PFSK-1 (cell line): Measurements from ENCODE around the gene CAMTA1.

Experiments
- FOXP2 ChIP-seq: optimal IDR thresholded peaks from 2 replicates; pipeline ENCODE3; 2011; ENCODE audit warnings: borderline replicate concordance, control low read depth, inconsistent platforms; ENCODE audit not compliant: insufficient read depth; ENCODE audit errors: extremely low read length, extremely low read depth
- POLR2AphosphoS5 ChIP-seq: IDR thresholded peaks from 2 replicates; pipeline ENCODE4 v1.6.1; 2012; ENCODE audit warnings: low read depth, mild to moderate bottlenecking, control low read depth, low read length, moderate library complexity
- REST ChIP-seq, 2 experiments: IDR thresholded peaks; 2 replicates each; pipeline versions ENCODE4 v1.6.1 to v1.8.0; 2011 to 2012; ENCODE audit warnings: low read depth in 2 of 2, low read length in 2 of 2, control low read depth in 1 of 2, inconsistent platforms in 1 of 2, mild to moderate bottlenecking in 1 of 2, moderate library complexity in 1 of 2; ENCODE audit not compliant: insufficient read depth in 1 of 2
- SIN3A ChIP-seq: IDR thresholded peaks from 2 replicates; pipeline ENCODE4 v1.6.1; 2012; ENCODE audit warnings: mild to moderate bottlenecking, low read length, moderate library complexity, borderline replicate concordance; ENCODE audit not compliant: insufficient read depth
- TAF1 ChIP-seq: IDR thresholded peaks from 2 replicates; pipeline ENCODE4 v1.6.1; 2012; ENCODE audit warnings: low read length, control low read depth, borderline replicate concordance; ENCODE audit not compliant: insufficient read depth

CAMTA1 gene

GRCh38 chr1:7442918-7443317 is 657.7 kb downstream of the CAMTA1 start:
- TF ChIP-seq SIN3A, result no peak
- TF ChIP-seq POLR2AphosphoS5, result no peak

GRCh38 chr1:7444363-7444762 is 659.1 kb downstream of the CAMTA1 start:
- no peak for TF ChIP-seq REST (IDR thresholded peaks at IDR 0.05; ENCODE audit: insufficient read depth in 1 of 2, low read depth in 2 of 2, low read length in 2 of 2)
- no peak for TF ChIP-seq POLR2AphosphoS5
- no peak for TF ChIP-seq SIN3A
- no peak for TF ChIP-seq FOXP2
- TF ChIP-seq TAF1, result no peak

DNA sequence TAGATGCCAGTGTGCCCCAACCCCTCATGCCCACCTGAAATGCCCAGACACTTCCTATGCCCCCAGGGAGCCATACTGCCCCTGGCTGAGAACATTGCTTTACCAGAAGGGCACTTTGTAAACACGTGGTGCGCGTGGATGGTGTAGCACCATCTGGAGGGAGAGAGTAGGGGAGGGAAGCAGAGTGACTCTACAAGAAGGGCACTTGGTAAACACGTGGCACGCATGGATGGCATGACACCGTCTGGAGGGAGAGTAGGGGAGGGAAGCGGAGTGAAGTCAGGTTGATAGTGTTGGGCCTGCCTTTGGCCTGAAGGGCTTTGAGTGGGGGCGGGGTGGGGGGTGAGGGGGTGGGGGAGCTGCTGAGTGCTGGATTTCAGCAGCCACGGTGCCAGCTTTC is 661.8 kb downstream of the CAMTA1 start:
- TF ChIP-seq POLR2AphosphoS5 (no peak), SIN3A (no peak), REST (IDR thresholded peaks at IDR 0.05; ENCODE audit: insufficient read depth in 1 of 2, low read depth in 2 of 2, low read length in 2 of 2) (no peak), TAF1 (no peak), FOXP2 (no peak)

DNA sequence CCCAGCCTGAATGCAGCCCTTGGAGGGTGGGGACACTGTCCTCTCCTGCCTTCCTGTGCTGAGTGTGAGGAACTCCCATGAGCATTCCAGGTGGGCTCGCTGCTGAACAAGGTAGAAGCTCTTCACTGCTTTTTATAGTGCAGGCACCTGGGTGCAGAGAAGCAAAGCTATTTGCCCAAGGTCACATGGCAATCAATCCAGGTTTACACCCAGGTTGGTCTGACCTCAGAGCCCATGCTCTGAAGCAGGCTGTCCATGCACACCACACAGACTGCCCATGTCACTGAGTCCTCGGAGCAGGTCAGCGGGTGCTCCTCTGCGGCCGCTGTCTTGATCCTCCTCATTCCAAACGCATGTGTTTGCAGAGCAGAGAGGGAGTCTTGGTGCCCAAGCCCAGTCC is 662.5 kb downstream of the CAMTA1 start:
- TF ChIP-seq REST (IDR thresholded peaks at IDR 0.05; ENCODE audit: insufficient read depth in 1 of 2, low read depth in 2 of 2, low read length in 2 of 2) (no peak), POLR2AphosphoS5 (no peak), TAF1 (no peak), SIN3A (no peak), FOXP2 (no peak)

DNA sequence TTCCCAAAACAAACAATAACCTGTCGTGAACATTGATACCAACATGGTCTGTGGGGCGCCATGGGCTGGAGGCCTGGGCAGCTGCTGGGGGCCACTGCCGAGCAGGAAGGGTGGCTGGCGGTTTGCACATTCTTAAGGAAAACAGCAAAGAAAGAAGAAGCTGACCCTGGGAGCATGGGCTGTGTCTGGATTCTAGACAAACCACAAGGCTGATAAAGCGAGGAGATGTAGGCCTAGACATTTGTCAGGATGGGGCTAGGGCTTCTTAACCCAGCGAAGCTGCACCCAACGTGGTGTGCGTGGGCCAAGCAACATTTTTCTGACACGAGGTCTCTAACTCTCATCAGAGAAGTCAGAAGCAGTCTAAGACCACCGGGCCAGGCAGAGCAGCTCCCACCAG is 663.7 kb downstream of the CAMTA1 start:
- TF ChIP-seq TAF1 (no peak), FOXP2 (no peak), REST (IDR thresholded peaks at IDR 0.05; ENCODE audit: insufficient read depth in 1 of 2, low read depth in 2 of 2, low read length in 2 of 2) (no peak), SIN3A (no peak), POLR2AphosphoS5 (no peak)
